ENCODE data around the gene PLEKHA7. TPM values are rescaled to one million over a fixed set of nuclear protein-coding genes. Genes with fewer than 3 reads are reported as not detected.

The PLEKHA7 gene
- polyA plus RNA-seq, 1 donor (not counting 4 experiments of a cell fraction or from before 2014, with no cell fraction given): 1.4 TPM

DNA sequence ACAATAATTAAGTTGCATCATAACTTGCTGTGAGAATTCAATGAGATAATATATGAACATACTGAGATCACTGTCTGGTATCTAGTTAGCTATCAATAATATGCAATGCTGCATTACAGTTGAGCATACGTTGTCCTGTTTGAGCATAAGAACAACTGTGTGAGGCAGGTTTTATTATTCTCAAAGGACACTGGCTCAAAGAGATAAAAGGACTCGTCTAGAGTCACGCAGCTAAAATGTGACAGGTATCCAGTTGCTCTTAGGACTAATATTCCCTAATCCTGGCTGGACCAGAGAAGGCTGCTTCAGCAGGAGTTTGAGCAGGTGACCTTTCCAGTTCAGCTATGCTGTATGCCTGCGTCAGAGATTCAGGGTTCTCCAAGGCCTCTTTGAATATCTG is 92.5 kb downstream of the PLEKHA7 start:
- no peaks in the 10 kb centered on the region for H3K79me2 ChIP-seq (ENCODE audit: control insufficient read depth, insufficient read depth, low read length)
- no peak overlapping the region for H3K4me3 ChIP-seq (ENCODE audit: control insufficient read depth in 2 of 3, extremely low read depth in 1 of 3, insufficient read depth in 2 of 3, low read depth in 1 of 3, low read length in 3 of 3)
- no peak overlapping the region for H3K9ac ChIP-seq (ENCODE audit: control insufficient read depth, extremely low read depth, insufficient read depth, low read length)
- no peaks in the 10 kb centered on the region for H4K20me1 ChIP-seq (ENCODE audit: control insufficient read depth, extremely low read depth, insufficient read depth, low read length)
- H3K9me3 ChIP-seq (ENCODE audit: control insufficient read depth, low read depth, low read length): no peaks in the 10 kb centered on the region
- no peak for FAIRE-seq
- TF ChIP-seq, protein P1, sequence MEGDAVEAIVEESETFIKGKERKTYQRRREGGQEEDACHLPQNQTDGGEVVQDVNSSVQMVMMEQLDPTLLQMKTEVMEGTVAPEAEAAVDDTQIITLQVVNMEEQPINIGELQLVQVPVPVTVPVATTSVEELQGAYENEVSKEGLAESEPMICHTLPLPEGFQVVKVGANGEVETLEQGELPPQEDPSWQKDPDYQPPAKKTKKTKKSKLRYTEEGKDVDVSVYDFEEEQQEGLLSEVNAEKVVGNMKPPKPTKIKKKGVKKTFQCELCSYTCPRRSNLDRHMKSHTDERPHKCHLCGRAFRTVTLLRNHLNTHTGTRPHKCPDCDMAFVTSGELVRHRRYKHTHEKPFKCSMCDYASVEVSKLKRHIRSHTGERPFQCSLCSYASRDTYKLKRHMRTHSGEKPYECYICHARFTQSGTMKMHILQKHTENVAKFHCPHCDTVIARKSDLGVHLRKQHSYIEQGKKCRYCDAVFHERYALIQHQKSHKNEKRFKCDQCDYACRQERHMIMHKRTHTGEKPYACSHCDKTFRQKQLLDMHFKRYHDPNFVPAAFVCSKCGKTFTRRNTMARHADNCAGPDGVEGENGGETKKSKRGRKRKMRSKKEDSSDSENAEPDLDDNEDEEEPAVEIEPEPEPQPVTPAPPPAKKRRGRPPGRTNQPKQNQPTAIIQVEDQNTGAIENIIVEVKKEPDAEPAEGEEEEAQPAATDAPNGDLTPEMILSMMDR (optimal IDR thresholded peaks at IDR 0.05 in 1 of 3, IDR thresholded peaks at IDR 0.05 in 1 of 3, conservative IDR thresholded peaks at IDR 0.05 in 1 of 3; ENCODE audit: extremely low read depth in 1 of 3, insufficient read depth in 2 of 3, low read length in 3 of 3): no peak
- no peak for TF ChIP-seq EZH2 (IDR thresholded peaks at IDR 0.05; ENCODE audit: low read length)
- H3K27me3 ChIP-seq (ENCODE audit: control insufficient read depth, extremely low read depth, insufficient read depth, low read length): peaks cover 14% of the 10 kb centered on the region
- no peak overlapping the region for H2AFZ ChIP-seq (ENCODE audit: control insufficient read depth, low read length)
- H3K9me1 ChIP-seq (ENCODE audit: control insufficient read depth, extremely low read depth, insufficient read depth, low read length): no peaks in the 10 kb centered on the region
- peaks cover 35% of the 10 kb centered on the region for H3K4me1 ChIP-seq (ENCODE audit: control insufficient read depth, extremely low read depth, insufficient read depth, low read length)
- dilution Hi-C loops (cut with MboI; ENCODE audit: extremely low pct_ligation_motif_present, low sequenced_read_pairs): loop anchor here (25.0 kb wide), 1 partner anchor 109 kb away; no protein-coding TSS in a partner anchor
- no peak for DNase-seq (ENCODE audit: low read depth, low spot score)
- no peak overlapping the region for H3K4me2 ChIP-seq (ENCODE audit: control insufficient read depth, extremely low read depth, insufficient read depth, low read depth, low read length)
- no peak overlapping the region for H3K27ac ChIP-seq (ENCODE audit: control insufficient read depth, insufficient read depth, low read length)
- H3K36me3 ChIP-seq (ENCODE audit: control insufficient read depth in 2 of 2, extremely low read depth in 1 of 2, insufficient read depth in 2 of 2, low read length in 2 of 2): no peaks in the 10 kb centered on the region

DNA sequence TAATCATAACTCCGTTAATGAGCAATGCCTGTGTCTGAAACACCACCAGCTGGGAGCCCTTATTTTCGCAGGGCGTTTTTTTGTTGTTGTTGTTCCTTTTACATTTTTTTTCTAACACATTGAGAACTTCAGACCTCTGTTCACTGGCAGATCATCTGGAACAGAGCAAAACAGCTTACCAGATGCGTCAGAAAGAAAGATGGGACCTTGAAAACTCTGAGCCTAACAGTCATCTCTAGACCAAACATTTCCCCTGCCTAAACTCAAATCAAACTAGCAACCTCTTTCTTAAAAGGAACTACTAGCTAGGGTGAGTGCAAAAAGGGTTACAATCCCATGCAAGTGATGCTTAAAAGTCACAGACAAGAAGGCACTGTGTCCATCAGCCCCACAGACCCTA is 93.2 kb downstream of the PLEKHA7 start:
- Histone ChIP-seq H4K20me1 (ENCODE audit: control insufficient read depth, extremely low read depth, insufficient read depth, low read length) (no peaks in the 10 kb centered on the region), H3K27me3 (ENCODE audit: control insufficient read depth, extremely low read depth, insufficient read depth, low read length) (peaks cover 12% of the 10 kb centered on the region), H3K9me3 (ENCODE audit: control insufficient read depth, low read depth, low read length) (no peaks in the 10 kb centered on the region), H3K36me3 (ENCODE audit: control insufficient read depth in 2 of 2, extremely low read depth in 1 of 2, insufficient read depth in 2 of 2, low read length in 2 of 2) (no peaks in the 10 kb centered on the region), H3K9me1 (ENCODE audit: control insufficient read depth, extremely low read depth, insufficient read depth, low read length) (no peaks in the 10 kb centered on the region), H3K9ac (ENCODE audit: control insufficient read depth, extremely low read depth, insufficient read depth, low read length) (no peak overlapping the region), H3K79me2 (ENCODE audit: control insufficient read depth, insufficient read depth, low read length) (no peaks in the 10 kb centered on the region), H3K27ac (ENCODE audit: control insufficient read depth, insufficient read depth, low read length) (no peak overlapping the region), H2AFZ (ENCODE audit: control insufficient read depth, low read length) (no peak overlapping the region), H3K4me1 (ENCODE audit: control insufficient read depth, extremely low read depth, insufficient read depth, low read length) (peaks cover 35% of the 10 kb centered on the region), H3K4me3 (ENCODE audit: control insufficient read depth in 2 of 3, extremely low read depth in 1 of 3, insufficient read depth in 2 of 3, low read depth in 1 of 3, low read length in 3 of 3) (no peak overlapping the region), H3K4me2 (ENCODE audit: control insufficient read depth, extremely low read depth, insufficient read depth, low read depth, low read length) (no peak overlapping the region)
- TF ChIP-seq EZH2 (IDR thresholded peaks at IDR 0.05; ENCODE audit: low read length): no peak
- TF ChIP-seq, protein P1 (optimal IDR thresholded peaks at IDR 0.05 in 1 of 3, IDR thresholded peaks at IDR 0.05 in 1 of 3, conservative IDR thresholded peaks at IDR 0.05 in 1 of 3; ENCODE audit: extremely low read depth in 1 of 3, insufficient read depth in 2 of 3, low read length in 3 of 3): no peak
- FAIRE-seq: no peak
- no peak for DNase-seq (ENCODE audit: low read depth, low spot score)
- dilution Hi-C loops (cut with MboI; ENCODE audit: extremely low pct_ligation_motif_present, low sequenced_read_pairs): loop anchor here (25.0 kb wide), 1 partner anchor 109 kb away; no protein-coding TSS in a partner anchor

Measured in keratinocyte (primary cell).